ENCODE measurements around the gene ANKLE1. TPM values are rescaled to one million over a fixed set of nuclear protein-coding genes. Genes with fewer than 3 reads are reported as not detected.
"Not testable (repeated sequence)": the region's sequence is repeated elsewhere in the genome, so short reads cannot be mapped to it uniquely, and the experiment has no call there.

ANKLE1 gene
- polyA plus RNA-seq, 1 experiment, result 0.38 TPM

DNA sequence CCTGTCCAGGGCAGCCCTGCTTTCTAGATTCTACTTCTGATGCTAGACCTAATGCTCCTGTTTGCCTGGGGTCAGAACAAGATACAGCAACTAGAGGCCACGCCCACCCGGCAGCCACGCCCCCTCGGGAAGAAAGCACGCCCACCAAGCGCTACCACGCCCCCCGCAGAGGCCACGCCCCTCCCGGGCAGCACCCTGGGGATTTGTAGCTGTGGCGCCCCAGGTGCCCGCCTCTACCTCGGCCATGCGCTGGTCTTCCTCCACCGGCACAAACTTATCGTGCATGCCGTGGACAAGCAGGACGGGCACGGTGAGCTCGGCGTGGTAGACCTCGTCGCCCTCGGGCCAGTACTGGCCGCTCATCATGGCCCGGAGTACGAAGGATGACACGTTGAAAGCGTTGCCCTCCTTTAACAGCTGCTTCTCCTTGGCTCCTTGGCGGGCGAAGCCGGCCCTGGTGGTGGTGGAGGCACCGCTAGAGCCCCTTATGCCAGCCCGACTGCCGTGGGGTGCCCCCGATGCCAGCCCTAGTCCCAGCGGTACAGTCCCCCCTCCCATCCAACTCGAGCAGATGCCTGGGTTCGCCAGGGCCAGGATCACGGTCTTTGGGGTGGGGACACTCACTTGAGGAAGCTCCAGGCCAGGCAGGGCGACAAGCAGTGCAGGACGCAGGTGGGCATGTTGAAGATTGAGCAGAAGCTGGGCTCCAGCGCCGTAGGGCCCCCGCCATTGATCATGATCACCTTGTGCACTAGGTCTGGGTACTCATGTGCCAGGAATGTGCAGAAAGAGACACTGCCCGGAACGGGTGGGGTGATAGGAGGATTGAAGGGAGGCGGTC lies 12.6 kb downstream of the ANKLE1 start:
- TF ChIP-seq, protein P1, sequence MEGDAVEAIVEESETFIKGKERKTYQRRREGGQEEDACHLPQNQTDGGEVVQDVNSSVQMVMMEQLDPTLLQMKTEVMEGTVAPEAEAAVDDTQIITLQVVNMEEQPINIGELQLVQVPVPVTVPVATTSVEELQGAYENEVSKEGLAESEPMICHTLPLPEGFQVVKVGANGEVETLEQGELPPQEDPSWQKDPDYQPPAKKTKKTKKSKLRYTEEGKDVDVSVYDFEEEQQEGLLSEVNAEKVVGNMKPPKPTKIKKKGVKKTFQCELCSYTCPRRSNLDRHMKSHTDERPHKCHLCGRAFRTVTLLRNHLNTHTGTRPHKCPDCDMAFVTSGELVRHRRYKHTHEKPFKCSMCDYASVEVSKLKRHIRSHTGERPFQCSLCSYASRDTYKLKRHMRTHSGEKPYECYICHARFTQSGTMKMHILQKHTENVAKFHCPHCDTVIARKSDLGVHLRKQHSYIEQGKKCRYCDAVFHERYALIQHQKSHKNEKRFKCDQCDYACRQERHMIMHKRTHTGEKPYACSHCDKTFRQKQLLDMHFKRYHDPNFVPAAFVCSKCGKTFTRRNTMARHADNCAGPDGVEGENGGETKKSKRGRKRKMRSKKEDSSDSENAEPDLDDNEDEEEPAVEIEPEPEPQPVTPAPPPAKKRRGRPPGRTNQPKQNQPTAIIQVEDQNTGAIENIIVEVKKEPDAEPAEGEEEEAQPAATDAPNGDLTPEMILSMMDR (IDR thresholded peaks at IDR 0.05; ENCODE audit: insufficient read depth, low read depth, low read length), result no peak
- POLR2A ChIA-PET, result no interaction called here

DNA sequence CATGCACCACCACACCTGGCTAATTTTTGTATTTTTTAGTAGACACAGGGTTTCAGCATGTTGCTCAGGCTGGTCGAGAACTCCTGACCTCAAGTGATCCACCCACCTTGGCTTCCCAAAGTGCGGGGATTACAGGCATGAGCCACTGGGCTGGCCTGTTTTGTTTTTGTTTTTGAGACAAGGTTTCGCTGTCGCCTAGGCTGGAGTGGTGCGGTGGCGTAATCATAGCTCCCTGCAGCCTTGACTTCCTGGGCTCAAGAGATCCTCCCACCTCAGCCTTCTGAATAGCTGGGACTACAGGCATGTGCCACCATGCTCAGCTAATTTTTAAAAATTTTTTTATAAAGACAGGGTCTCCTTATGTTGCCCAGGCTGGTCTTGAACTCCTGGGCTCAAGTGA lies 13.8 kb downstream of the ANKLE1 start:
- H3K27me3 ChIP-seq (ENCODE audit: control insufficient read depth, insufficient read depth, low read length); POLR2A ChIA-PET; H3K4me3 ChIP-seq (ENCODE audit: low read depth, low read length); DNase-seq (ENCODE audit: low read depth); H3K36me3 ChIP-seq (ENCODE audit: control insufficient read depth, insufficient read depth, low read length): not testable (repeated sequence)
- CTCF ChIA-PET, result interaction anchor here (1.3 to 5.3 kb wide), 3 partner anchors 8 to 91 kb away, joined by 4 to 52 read pairs (median 5); partner anchors contain the start of genes ABHD8 and MRPL34

More for the DNA sequence above, 12.6 kb downstream of the ANKLE1 start:
- H3K4me3 ChIP-seq (ENCODE audit: low read depth, low read length), result no peak overlapping the region
- CTCF ChIA-PET, result interaction anchor here (0.5 to 5.3 kb wide), 2 partner anchors 9 to 45 kb away, joined by 3 to 52 read pairs; partner anchors contain the start of genes ABHD8 and MRPL34
- no peaks in the 10 kb centered on the region for H3K27me3 ChIP-seq (ENCODE audit: control insufficient read depth, insufficient read depth, low read length)
- DNase-seq (ENCODE audit: low read depth), result no peak
- peaks cover 6% of the 10 kb centered on the region for H3K36me3 ChIP-seq (ENCODE audit: control insufficient read depth, insufficient read depth, low read length)

DNA sequence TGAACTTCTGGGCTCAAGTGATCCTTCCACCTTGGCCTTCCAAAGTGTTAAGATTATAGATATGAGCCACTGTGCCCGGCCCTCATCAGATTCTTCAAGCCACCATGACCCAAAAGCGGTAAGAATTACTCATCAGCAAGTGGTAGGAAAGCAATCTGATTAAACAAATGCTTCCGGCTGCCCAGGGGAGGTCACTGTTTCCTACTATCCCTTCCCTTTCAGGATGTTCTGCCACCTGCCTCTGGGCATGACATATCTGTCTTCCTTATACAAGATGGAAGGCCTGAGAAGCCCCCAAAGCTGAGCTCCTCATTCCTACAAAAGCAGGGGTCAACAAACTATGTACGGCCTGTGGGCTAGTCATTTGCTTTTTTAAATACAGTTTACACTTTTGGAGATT lies 14.6 kb downstream of the ANKLE1 start:
- peaks cover 6% of the 10 kb centered on the region for H3K36me3 ChIP-seq (ENCODE audit: control insufficient read depth, insufficient read depth, low read length)
- TF ChIP-seq, protein P1 (IDR thresholded peaks at IDR 0.05; ENCODE audit: insufficient read depth, low read depth, low read length), result no peak
- no peak for DNase-seq (ENCODE audit: low read depth)
- no peak overlapping the region for H3K4me3 ChIP-seq (ENCODE audit: low read depth, low read length)
- no peaks in the 10 kb centered on the region for H3K27me3 ChIP-seq (ENCODE audit: control insufficient read depth, insufficient read depth, low read length)
- ChIA-PET POLR2A (no interaction called here), CTCF (interaction anchor here (1.3 to 1.6 kb wide), 2 partner anchors 13 to 90 kb away, joined by 4 to 5 read pairs; no protein-coding TSS in a partner anchor)

DNA sequence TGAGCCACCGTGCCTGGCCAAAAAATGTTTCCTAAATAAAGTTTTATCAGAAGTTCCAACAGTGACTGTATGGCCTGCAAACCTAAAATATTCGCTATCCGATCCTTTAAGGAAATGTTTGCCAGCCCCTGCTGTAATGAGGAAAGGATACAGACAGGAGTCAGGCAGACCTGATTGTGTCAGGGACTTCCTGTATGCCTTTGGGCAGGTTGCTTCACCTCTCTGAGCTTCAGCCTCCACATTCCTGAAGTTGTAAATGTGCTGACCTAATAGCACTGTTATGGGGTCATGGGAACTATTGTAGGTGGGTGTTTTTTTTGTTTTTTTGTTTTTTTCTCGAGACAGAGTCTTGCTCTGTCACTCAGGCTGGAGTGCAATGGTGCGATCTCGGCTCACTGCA lies 15.3 kb downstream of the ANKLE1 start:
- ChIA-PET CTCF (interaction anchor here (1.3 kb wide), 1 partner anchor 89 kb away, joined by 7 read pairs; no protein-coding TSS in a partner anchor), POLR2A (no interaction called here)
- no peak overlapping the region for H3K4me3 ChIP-seq (ENCODE audit: low read depth, low read length)
- peaks cover 6% of the 10 kb centered on the region for H3K36me3 ChIP-seq (ENCODE audit: control insufficient read depth, insufficient read depth, low read length)
- no peaks in the 10 kb centered on the region for H3K27me3 ChIP-seq (ENCODE audit: control insufficient read depth, insufficient read depth, low read length)
- TF ChIP-seq, protein P1 (IDR thresholded peaks at IDR 0.05; ENCODE audit: insufficient read depth, low read depth, low read length), result no peak
- no peak for DNase-seq (ENCODE audit: low read depth)

DNA sequence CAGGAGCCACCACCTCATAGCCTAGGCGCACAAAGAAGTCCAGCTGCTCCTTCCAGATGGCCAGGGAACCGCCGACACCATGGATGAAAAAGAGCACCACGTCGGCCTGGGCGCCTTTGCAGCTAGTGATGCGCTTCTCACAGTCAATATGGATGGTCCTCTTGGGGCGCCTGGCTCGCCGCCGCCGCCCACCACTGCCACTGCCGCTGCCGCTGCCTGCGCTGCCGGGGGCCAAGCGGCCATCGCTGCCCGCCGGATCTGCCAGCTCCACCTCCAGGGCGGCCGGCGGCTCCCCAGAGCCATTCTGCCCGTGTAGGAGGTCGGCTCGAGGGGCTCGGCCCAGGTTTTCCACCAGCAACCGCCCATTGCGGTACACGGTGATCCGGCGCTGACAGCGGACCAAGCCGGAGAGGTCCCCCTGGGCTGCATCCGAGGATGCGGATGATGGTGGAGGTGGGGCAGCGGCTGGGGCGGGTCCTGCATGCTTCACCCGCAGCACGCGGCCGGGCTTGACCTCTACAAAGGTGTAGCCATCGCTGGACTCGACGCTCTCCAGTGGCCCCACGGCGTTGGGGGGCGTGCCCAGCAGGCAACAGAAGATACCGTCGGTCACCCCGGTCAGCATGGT lies 19.4 kb downstream of the ANKLE1 start:
- Histone ChIP-seq H3K4me3 (ENCODE audit: low read depth, low read length) (no peak overlapping the region), H3K27me3 (ENCODE audit: control insufficient read depth, insufficient read depth, low read length) (no peaks in the 10 kb centered on the region), H3K36me3 (ENCODE audit: control insufficient read depth, insufficient read depth, low read length) (peaks cover 1% of the 10 kb centered on the region)
- ChIA-PET POLR2A (no interaction called here), CTCF (interaction anchor here (5.0 kb wide), 1 partner anchor 8 kb away, joined by 52 read pairs; no protein-coding TSS in a partner anchor)
- TF ChIP-seq, protein P1 (IDR thresholded peaks at IDR 0.05; ENCODE audit: insufficient read depth, low read depth, low read length), result no peak
- no peak for DNase-seq (ENCODE audit: low read depth)
